HEK293 (cell line): ENCODE data around the gene TANGO6.
"Not testable (repeated sequence)": the region's sequence is repeated elsewhere in the genome, so short reads cannot be mapped to it uniquely, and the experiment has no call there.

ENCODE experiments used
- CTCF ChIA-PET: fragments of 350-600 bp; formaldehyde crosslinking; extraction: SDS; loops from one replicate; lab custom pipeline; 2021; ENCODE audit warnings: antibody characterized with exemption; lab: Yijun Ruan, JAX
- POLR2A ChIA-PET: fragments of 300-600 bp; formaldehyde crosslinking; extraction: SDS; loops from one replicate; lab custom pipeline; 2020; ENCODE audit warnings: antibody characterized with exemption, inconsistent platforms; lab: Yijun Ruan, JAX
- H3K27ac ChIP-seq: fragments of 200-500 bp; sonication (Bioruptor generic); 2 replicates; pipeline ENCODE4 v1.5.1; 2014; ENCODE audit warnings: low read depth, low read length, control low read depth, inconsistent platforms; ENCODE audit errors: extremely low read depth
- H3K36me3 ChIP-seq, 2 experiments: fragments of 200-500 bp in 1 of 2; sonication (Bioruptor generic) in 1 of 2; 1 replicate in 1 of 2; 2 replicates in 1 of 2; pipeline ENCODE4 v1.5.1; 2014 to 2017; ENCODE audit warnings: inconsistent platforms in 2 of 2, low read length in 2 of 2; ENCODE audit not compliant: control insufficient read depth in 2 of 2, insufficient read depth in 1 of 2
- H3K4me1 ChIP-seq: fragments of 200-500 bp; sonication (Bioruptor generic); 2 replicates; pipeline ENCODE4 v1.5.1; 2014; ENCODE audit warnings: mild to moderate bottlenecking, low read length, inconsistent platforms; ENCODE audit not compliant: control insufficient read depth, insufficient read depth
- H3K4me3 ChIP-seq: 2 replicates; pipeline ENCODE4 v1.5.1; 2011; ENCODE audit warnings: low read depth, mild to moderate bottlenecking, control low read depth, low read length, moderate library complexity
- H3K9me3 ChIP-seq: fragments of 200-500 bp; sonication (Bioruptor generic); 2 replicates; pipeline ENCODE4 v1.5.1; 2014; ENCODE audit warnings: low read depth, low read length, inconsistent platforms; ENCODE audit not compliant: control insufficient read depth, insufficient read depth
- BCL11A ChIP-seq: fragments of 450-650 bp; formaldehyde crosslinking; IDR thresholded peaks from 2 replicates; pipeline ENCODE4 v1.5.1; 2016; ENCODE audit warnings: low read depth, missing biosample characterization, missing genetic modification characterization
- BCL6B ChIP-seq: fragments of 450-650 bp; formaldehyde crosslinking; IDR thresholded peaks from 2 replicates; pipeline ENCODE4 v1.5.1; 2017; ENCODE audit warnings: missing biosample characterization, missing genetic modification characterization
- KLF9 ChIP-seq: fragments of 450-650 bp; formaldehyde crosslinking; IDR thresholded peaks from 2 replicates; pipeline ENCODE4 v1.5.1; 2016; ENCODE audit warnings: missing biosample characterization, missing genetic modification characterization, low read depth
- MZF1 ChIP-seq: fragments of 450-650 bp; formaldehyde crosslinking; IDR thresholded peaks from 2 replicates; pipeline ENCODE4 v1.5.1; 2017; ENCODE audit warnings: missing biosample characterization, missing genetic modification characterization, borderline replicate concordance
- ZBTB7A ChIP-seq: fragments of 450-650 bp; formaldehyde crosslinking; IDR thresholded peaks from 2 replicates; pipeline ENCODE4 v1.5.1; 2016; ENCODE audit warnings: low read depth, missing biosample characterization, missing genetic modification characterization
- ZFHX2 ChIP-seq: fragments of 450-650 bp; formaldehyde crosslinking; conservative IDR thresholded peaks from 2 replicates; pipeline ENCODE4 v1.5.1; 2016; ENCODE audit warnings: missing biosample characterization, missing genetic modification characterization
- ZNF214 ChIP-seq: fragments of 450-650 bp; formaldehyde crosslinking; IDR thresholded peaks from 2 replicates; pipeline ENCODE4 v1.5.1; 2017; ENCODE audit warnings: missing biosample characterization, mild to moderate bottlenecking, missing genetic modification characterization, borderline replicate concordance
- ZNF223 ChIP-seq: fragments of 450-650 bp; formaldehyde crosslinking; IDR thresholded peaks from 2 replicates; pipeline ENCODE4 v1.5.1; 2016; ENCODE audit warnings: missing biosample characterization, missing genetic modification characterization
- ZNF354C ChIP-seq: fragments of 450-650 bp; formaldehyde crosslinking; IDR thresholded peaks from 2 replicates; pipeline ENCODE4 v1.5.1; 2016; ENCODE audit warnings: missing biosample characterization, missing genetic modification characterization, low read depth, borderline replicate concordance
- ZNF398 ChIP-seq: fragments of 450-650 bp; formaldehyde crosslinking; IDR thresholded peaks from 2 replicates; pipeline ENCODE4 v1.5.1; 2017; ENCODE audit warnings: missing biosample characterization, missing genetic modification characterization
- ZNF423 ChIP-seq: fragments of 450-650 bp; formaldehyde crosslinking; IDR thresholded peaks from 2 replicates; pipeline ENCODE4 v1.5.1; 2016; ENCODE audit warnings: missing biosample characterization, missing genetic modification characterization
- ZNF585B ChIP-seq: fragments of 450-650 bp; formaldehyde crosslinking; IDR thresholded peaks from 2 replicates; pipeline ENCODE4 v1.5.1; 2016; ENCODE audit warnings: missing biosample characterization, missing genetic modification characterization
- ZSCAN18 ChIP-seq: fragments of 450-650 bp; formaldehyde crosslinking; IDR thresholded peaks from 2 replicates; pipeline ENCODE4 v1.5.1; 2016; ENCODE audit warnings: missing biosample characterization, missing genetic modification characterization
- TF ChIP-seq, protein P1 (sequence below): fragments of 450-650 bp; formaldehyde crosslinking; IDR thresholded peaks from 2 replicates; pipeline ENCODE4 v1.5.1; 2016; ENCODE audit warnings: missing biosample characterization, missing genetic modification characterization
- TF ChIP-seq, protein P2 (sequence below): fragments of 450-650 bp; formaldehyde crosslinking; IDR thresholded peaks from 2 replicates; pipeline ENCODE4 v1.5.1; 2016; ENCODE audit warnings: missing biosample characterization, missing genetic modification characterization

The TANGO6 gene

GRCh38 chr16:69126221-69126620 is 282.9 kb downstream of the TANGO6 start (continued):
- TF ChIP-seq BCL6B (tag by site-specific recombination) (no peak), ZNF423 (tag by site-specific recombination) (no peak)

DNA sequence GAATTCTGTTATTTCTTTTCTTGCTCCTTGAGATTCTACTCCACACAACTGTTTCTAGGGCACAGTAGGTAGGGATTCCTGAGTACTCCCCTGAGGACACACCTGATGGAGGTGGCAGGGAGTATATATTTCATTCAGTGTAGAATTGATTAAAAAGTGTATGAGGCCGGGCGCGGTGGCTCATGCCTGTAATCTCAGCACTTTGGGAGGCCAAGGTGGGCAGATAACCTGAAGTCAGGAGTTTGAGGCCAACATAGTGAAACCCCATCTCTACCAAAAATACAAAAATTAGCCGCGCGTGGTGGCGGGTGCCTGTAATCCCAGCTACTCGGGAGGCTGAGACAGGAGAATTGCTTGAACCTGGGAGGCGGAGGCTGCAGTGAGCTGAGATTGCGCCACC is 283.5 kb downstream of the TANGO6 start:
- H3K4me3 ChIP-seq, H3K27ac ChIP-seq, H3K9me3 ChIP-seq, H3K4me1 ChIP-seq: not testable (repeated sequence)
- CTCF ChIA-PET, result interaction anchor here (0.6 to 4.7 kb wide), 3 partner anchors 12 to 278 kb away, joined by 3 to 57 read pairs (median 28); no protein-coding TSS in a partner anchor
- H3K36me3 ChIP-seq, result peaks cover 6 to 27% of the 10 kb centered on the region in 2 experiments; a peak in 2 of 3 replicates
- POLR2A ChIA-PET, result interaction anchor here (0.7 kb wide), 1 partner anchor 198 kb away, joined by 4 read pairs; no protein-coding TSS in a partner anchor

- no peaks in the 10 kb centered on the region for H3K9me3 ChIP-seq
- H3K27ac ChIP-seq, result no peak overlapping the region
- CTCF ChIA-PET, result no interaction called here
- peaks cover 6 to 22% of the 10 kb centered on the region in 2 experiments; a peak in 2 of 3 replicates for H3K36me3 ChIP-seq
- no peak overlapping the region for H3K4me3 ChIP-seq
- H3K4me1 ChIP-seq, result peaks cover 3% of the 10 kb centered on the region; the same call in 1 of the 2 replicates
- TF ChIP-seq ZBTB7A (tag by site-specific recombination), result no peak
- TF ChIP-seq ZNF398 (tag by site-specific recombination), result no peak
- no peak for TF ChIP-seq MZF1 (tag by site-specific recombination)
- no peak for TF ChIP-seq ZNF214 (tag by site-specific recombination)
- no peak for TF ChIP-seq BCL11A (tag by site-specific recombination)
- no peak for TF ChIP-seq ZNF354C (tag by site-specific recombination)
- TF ChIP-seq ZFHX2 (tag by site-specific recombination), result no peak
- no peak for TF ChIP-seq ZNF585B
- TF ChIP-seq, protein P1, sequence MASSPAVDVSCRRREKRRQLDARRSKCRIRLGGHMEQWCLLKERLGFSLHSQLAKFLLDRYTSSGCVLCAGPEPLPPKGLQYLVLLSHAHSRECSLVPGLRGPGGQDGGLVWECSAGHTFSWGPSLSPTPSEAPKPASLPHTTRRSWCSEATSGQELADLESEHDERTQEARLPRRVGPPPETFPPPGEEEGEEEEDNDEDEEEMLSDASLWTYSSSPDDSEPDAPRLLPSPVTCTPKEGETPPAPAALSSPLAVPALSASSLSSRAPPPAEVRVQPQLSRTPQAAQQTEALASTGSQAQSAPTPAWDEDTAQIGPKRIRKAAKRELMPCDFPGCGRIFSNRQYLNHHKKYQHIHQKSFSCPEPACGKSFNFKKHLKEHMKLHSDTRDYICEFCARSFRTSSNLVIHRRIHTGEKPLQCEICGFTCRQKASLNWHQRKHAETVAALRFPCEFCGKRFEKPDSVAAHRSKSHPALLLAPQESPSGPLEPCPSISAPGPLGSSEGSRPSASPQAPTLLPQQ (tag by site-specific recombination), result no peak
- TF ChIP-seq ZNF223, result no peak
- TF ChIP-seq, protein P2, sequence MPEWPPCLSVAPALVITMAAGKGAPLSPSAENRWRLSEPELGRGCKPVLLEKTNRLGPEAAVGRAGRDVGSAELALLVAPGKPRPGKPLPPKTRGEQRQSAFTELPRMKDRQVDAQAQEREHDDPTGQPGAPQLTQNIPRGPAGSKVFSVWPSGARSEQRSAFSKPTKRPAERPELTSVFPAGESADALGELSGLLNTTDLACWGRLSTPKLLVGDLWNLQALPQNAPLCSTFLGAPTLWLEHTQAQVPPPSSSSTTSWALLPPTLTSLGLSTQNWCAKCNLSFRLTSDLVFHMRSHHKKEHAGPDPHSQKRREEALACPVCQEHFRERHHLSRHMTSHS (tag by site-specific recombination), result no peak
- no peak for TF ChIP-seq ZSCAN18
- TF ChIP-seq KLF9 (tag by site-specific recombination), result no peak
- POLR2A ChIA-PET, result interaction anchor here (0.6 to 0.7 kb wide), 2 partner anchors 8 to 142 kb away, joined by 3 read pairs; no protein-coding TSS in a partner anchor
These were observed 284.7 kb downstream of the TANGO6 start for GRCh38 chr16:69127966-69128510.
